GM21526 (cell line): ENCODE data around the gene COA1.
A peak's percentile ranks its signal among the peaks of the same experiment; 100 is the strongest.
"Not testable (repeated sequence)": the region's sequence is repeated elsewhere in the genome, so short reads cannot be mapped to it uniquely, and the experiment has no call there.

ENCODE experiments used
- ATAC-seq: cut with Tn5 transposase; IDR thresholded peaks from one replicate; pipeline ENCODE4 v1.9.1; 2021; ENCODE audit warnings: moderate library complexity; ENCODE audit not compliant: unreplicated experiment, low FRiP score

Gene COA1

DNA sequence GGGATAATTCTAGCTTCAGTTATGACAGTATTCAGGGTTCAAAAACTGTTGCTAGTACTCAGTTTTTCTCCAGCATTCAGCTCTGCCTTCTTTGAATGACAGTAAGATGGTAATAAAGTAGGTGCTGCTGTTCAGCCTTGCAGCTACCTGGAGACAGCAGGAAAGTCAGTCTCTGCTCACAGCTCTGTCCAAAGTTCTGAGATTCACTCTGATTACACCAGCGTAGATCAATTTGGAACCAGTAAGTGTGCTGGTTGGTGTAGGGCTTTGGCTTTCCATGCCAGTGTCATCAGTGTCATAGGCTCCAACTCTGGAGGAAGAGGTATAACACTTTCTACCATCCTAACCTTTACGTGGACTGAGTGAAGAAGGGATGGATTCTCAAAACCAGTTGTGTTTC is 120.2 kb downstream of the COA1 start:
- ATAC-seq: no peak

DNA sequence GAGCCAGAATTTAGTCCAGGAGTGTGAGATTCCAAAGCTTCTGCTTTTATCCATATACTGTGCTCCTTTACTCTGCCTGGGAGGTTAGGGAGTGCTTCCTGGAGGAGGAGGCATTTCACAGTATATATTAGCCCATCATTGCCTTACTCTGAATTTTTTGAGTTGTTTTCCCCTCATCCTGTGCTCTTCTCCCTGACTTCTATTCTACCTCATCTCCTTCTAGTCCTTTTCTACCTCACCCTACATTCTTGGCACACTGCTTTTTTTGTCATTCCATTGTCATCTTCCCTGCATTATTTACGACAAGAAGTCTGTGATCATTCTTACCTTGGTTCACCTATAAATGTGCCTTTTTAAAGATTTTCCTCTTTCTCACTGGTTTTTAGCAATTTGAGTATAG is 125.1 kb downstream of the COA1 start:
- ATAC-seq: no peak

DNA sequence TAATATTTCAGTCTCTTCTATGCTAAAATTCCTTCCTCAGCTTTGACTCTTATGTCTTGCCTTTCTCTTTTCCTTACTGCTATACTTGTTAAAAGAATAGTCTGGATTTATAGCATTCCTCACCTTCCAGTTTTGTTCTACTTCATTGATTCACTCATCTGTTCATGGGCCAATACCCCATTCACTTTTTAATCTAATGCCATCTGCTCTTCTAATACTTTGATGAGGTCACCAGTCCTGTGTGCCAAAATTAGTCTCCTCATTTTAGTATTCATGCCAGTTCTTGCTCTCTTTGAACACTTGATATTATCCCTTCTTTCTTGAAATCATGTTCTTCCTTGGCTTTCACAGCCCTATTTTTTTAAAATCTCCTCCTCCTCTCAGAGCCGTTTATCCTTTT is 127.1 kb downstream of the COA1 start:
- ATAC-seq: no peak

GRCh38 chr7:43600056-43600455 is 129.3 kb downstream of the COA1 start:
- no peak for ATAC-seq

- not testable (repeated sequence) for ATAC-seq
These were observed 132.9 kb downstream of the COA1 start for GRCh38 chr7:43596426-43596825.

DNA sequence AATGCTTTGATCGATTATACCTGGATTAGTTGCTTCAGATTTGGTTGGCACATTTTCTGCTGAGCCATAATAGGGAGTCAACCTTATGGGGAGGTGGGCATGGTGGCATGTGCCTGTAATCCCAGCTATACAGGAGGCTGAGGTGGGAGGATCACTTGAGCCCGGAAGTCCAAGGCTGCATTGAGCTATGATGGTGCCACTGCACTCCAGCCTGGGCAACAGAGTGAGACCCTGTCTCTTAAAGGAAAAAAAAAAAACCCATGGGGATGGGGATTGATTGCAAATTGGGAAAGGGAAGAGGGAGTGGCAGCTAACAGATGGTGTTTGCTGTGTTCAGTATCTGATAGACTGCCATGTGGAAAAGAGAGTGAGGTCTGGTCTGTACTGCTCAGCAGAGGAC is 135.3 kb downstream of the COA1 start:
- ATAC-seq: no peak

GRCh38 chr7:43593010-43593409 is 136.3 kb downstream of the COA1 start:
- no peak for ATAC-seq

DNA sequence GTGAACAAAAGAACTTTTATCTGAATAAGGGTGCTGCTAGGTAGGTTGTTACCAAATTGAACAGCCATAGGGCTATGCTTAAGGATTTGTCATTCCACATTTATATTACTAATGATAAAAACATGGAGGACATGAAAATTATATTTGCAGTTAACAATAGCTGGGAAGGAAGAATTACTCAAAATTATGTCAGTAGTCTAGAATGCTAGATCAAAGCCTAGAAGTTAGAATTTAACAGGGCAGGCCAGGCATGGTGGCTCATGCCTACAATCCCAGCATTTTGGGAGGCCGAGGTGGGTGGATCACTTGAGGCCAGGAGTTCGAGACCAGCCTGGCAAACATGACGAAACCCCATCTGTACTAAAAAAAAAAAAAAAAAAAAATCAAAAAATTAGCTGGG is 137.0 kb downstream of the COA1 start:
- no peak for ATAC-seq

DNA sequence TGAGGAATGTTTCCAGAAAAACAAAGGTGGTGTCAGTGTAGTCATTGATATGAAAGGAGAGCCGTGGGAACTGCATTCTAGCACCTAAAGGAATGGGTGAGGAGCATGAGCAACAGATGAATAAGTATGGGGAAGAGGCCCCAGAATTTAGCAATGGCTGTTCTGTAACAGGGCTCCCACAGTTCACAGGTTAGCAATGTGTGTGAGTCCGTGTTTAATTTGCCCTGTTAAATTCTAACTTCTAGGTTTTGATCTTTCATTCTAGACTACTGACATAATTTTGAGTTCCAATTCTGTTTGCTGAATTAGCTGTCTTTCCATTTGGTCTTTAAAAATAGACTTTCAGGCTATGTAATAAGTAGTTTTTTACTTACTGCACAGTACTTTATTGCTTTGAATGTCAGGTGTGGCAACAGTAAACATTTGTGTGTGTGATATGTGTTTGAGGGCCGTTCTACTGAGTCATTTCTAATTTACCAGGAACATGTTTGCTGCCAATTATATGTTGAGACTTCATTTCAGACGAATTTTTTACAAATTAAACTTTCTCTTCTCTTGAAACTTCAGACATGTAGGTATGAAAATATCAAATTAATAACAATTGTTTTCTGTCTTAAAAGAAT is 137.7 kb downstream of the COA1 start:
- no peak for ATAC-seq

DNA sequence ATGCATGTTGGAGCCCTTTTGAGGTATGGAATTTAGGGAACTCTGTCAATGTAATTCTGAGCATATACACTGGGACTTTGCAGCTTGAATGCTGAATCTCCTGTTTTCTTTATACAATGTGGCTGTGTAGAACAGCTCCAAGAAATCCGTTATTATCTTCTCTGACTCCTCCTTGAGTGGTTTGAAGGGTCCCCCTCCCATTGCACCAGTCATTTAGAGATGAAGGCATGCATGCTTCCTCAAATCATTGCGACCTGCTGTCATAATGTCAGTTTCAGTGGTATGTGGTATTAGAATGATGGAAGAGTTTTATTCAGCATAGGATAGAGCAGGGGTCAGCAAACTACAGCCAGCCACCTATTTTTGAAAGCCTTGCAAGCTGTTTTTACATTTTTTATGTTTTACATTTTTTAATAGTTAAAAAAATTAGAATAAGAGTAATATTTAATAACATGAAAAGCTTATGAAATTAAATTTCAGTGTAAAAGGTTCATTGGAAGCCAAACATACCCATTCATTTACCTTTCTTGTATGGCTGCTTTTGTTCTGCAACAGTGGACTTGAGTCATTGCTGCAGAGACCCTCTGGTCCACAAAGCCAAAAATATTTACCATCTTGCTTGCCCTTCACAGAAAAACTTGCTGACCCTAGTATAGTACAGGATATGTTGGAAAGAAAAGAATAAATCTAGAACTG is 138.3 kb downstream of the COA1 start:
- ATAC-seq: peak; percentile 74

GRCh38 chr7:43589728-43590127 is 139.6 kb downstream of the COA1 start:
- ATAC-seq: no peak
